MM.1S (cell line): ENCODE results near the gene WDR70.
"Not testable (repeated sequence)": the region's sequence is repeated elsewhere in the genome, so short reads cannot be mapped to it uniquely, and the experiment has no call there.

Source experiments
- EZH2phosphoT487 ChIP-seq: fragments of 300-600 bp; sonication (generic); IDR thresholded peaks from 2 replicates; pipeline ENCODE4 v1.6.1; 2018; ENCODE audit warnings: antibody characterized with exemption, low read length
- TF ChIP-seq, protein P1 (sequence below): fragments of 300-600 bp; sonication (generic); IDR thresholded peaks from 2 replicates; pipeline ENCODE4 v1.5.1; 2016; ENCODE audit warnings: antibody characterized with exemption, low read length, mixed read lengths

DNA sequence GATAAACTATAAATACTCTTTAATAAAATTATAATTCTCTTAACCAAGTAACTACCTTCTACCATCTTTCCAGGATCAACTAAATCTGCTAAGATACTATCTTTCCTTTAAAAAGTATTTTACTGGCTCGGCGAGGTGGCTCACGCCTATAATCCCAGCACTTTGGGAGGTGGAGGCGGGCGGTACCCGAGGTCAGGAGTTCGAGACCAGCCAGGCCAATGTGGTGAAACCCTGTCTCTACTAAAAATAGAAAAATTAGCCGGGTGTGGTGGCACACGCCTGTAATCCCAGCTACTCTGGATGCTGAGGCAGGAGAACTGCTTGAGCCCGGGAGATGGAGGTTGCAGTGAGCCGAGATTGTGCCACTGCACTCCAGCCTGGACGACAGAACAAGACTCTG lies 44.4 kb upstream of the WDR70 start:
- TF ChIP-seq, protein P1, sequence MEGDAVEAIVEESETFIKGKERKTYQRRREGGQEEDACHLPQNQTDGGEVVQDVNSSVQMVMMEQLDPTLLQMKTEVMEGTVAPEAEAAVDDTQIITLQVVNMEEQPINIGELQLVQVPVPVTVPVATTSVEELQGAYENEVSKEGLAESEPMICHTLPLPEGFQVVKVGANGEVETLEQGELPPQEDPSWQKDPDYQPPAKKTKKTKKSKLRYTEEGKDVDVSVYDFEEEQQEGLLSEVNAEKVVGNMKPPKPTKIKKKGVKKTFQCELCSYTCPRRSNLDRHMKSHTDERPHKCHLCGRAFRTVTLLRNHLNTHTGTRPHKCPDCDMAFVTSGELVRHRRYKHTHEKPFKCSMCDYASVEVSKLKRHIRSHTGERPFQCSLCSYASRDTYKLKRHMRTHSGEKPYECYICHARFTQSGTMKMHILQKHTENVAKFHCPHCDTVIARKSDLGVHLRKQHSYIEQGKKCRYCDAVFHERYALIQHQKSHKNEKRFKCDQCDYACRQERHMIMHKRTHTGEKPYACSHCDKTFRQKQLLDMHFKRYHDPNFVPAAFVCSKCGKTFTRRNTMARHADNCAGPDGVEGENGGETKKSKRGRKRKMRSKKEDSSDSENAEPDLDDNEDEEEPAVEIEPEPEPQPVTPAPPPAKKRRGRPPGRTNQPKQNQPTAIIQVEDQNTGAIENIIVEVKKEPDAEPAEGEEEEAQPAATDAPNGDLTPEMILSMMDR: not testable (repeated sequence)
- not testable (repeated sequence) for TF ChIP-seq EZH2phosphoT487
